PFSK-1 (cell line): Measurements from ENCODE around the gene PIAS4.

Experiments
- FOXP2 ChIP-seq: optimal IDR thresholded peaks from 2 replicates; pipeline ENCODE3; 2011; ENCODE audit warnings: borderline replicate concordance, control low read depth, inconsistent platforms; ENCODE audit not compliant: insufficient read depth; ENCODE audit errors: extremely low read length, extremely low read depth
- POLR2AphosphoS5 ChIP-seq: IDR thresholded peaks from 2 replicates; pipeline ENCODE4 v1.6.1; 2012; ENCODE audit warnings: low read depth, mild to moderate bottlenecking, control low read depth, low read length, moderate library complexity
- SIN3A ChIP-seq: IDR thresholded peaks from 2 replicates; pipeline ENCODE4 v1.6.1; 2012; ENCODE audit warnings: mild to moderate bottlenecking, low read length, moderate library complexity, borderline replicate concordance; ENCODE audit not compliant: insufficient read depth
- TAF1 ChIP-seq: IDR thresholded peaks from 2 replicates; pipeline ENCODE4 v1.6.1; 2012; ENCODE audit warnings: low read length, control low read depth, borderline replicate concordance; ENCODE audit not compliant: insufficient read depth
- TF ChIP-seq, protein P1 (sequence below), 2 experiments: IDR thresholded peaks; 2 replicates each; pipeline versions ENCODE4 v1.6.1 to v1.8.0; 2011 to 2012; ENCODE audit warnings: low read depth in 2 of 2, low read length in 2 of 2, control low read depth in 1 of 2, inconsistent platforms in 1 of 2, mild to moderate bottlenecking in 1 of 2, moderate library complexity in 1 of 2; ENCODE audit not compliant: insufficient read depth in 1 of 2

DNA sequence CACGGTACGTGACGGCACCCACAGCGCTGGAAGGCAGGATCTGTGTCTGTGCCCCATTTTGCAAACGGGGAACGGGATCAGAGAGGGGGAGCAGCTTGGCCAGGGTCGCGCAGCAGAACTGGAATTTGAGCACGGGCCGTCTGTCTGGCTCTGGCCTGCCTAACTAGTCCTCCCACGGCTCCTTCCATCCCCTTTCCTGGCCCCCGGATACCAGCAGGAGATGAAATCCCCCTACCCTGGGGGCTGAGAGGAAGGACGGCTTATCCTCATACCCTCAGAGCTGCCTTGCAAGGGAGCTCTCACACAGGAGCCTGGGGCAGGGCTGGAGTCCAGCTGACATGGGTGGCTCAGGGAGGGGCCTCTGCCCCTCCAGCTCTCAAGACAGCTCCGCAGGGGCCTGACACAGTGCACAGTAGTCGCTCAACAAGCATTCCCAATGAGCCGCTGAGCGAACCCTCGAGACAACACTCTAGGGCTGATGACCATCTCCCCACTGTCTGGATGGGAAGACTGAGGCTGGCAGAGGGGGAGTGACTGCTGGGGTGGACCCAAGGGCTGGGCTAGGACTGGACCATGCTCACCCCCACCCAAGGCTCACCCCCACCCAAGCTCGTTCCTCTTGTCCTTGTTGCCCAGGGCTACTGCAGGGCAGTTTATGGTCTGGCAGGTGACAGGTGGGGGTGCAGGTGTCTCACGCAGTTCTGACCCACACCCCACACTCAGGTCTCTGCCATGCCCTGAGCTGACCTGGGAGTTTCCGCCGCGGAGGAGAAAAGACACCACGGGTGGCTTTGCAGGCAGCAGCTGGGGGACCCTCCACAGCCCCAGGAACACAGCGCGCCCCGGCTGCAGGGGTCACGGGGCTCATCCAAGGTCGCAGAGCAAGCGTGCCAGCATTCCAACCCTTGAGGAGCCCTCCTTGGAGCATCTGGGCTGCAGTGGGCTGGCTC is 55.2 kb downstream of the PIAS4 start:
- TF ChIP-seq TAF1 = no peak
- no peak for TF ChIP-seq SIN3A
- no peak for TF ChIP-seq POLR2AphosphoS5
- TF ChIP-seq, protein P1, sequence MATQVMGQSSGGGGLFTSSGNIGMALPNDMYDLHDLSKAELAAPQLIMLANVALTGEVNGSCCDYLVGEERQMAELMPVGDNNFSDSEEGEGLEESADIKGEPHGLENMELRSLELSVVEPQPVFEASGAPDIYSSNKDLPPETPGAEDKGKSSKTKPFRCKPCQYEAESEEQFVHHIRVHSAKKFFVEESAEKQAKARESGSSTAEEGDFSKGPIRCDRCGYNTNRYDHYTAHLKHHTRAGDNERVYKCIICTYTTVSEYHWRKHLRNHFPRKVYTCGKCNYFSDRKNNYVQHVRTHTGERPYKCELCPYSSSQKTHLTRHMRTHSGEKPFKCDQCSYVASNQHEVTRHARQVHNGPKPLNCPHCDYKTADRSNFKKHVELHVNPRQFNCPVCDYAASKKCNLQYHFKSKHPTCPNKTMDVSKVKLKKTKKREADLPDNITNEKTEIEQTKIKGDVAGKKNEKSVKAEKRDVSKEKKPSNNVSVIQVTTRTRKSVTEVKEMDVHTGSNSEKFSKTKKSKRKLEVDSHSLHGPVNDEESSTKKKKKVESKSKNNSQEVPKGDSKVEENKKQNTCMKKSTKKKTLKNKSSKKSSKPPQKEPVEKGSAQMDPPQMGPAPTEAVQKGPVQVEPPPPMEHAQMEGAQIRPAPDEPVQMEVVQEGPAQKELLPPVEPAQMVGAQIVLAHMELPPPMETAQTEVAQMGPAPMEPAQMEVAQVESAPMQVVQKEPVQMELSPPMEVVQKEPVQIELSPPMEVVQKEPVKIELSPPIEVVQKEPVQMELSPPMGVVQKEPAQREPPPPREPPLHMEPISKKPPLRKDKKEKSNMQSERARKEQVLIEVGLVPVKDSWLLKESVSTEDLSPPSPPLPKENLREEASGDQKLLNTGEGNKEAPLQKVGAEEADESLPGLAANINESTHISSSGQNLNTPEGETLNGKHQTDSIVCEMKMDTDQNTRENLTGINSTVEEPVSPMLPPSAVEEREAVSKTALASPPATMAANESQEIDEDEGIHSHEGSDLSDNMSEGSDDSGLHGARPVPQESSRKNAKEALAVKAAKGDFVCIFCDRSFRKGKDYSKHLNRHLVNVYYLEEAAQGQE (IDR thresholded peaks at IDR 0.05; ENCODE audit: insufficient read depth in 1 of 2, low read depth in 2 of 2, low read length in 2 of 2) = no peak
- TF ChIP-seq FOXP2 = no peak
